HCT116 (cell line): Measurements from ENCODE around the gene CD300LB. TPM values are rescaled to one million over a fixed set of nuclear protein-coding genes. Genes with fewer than 3 reads are reported as not detected.

ENCODE experiments used
- ATAC-seq: fragments of 200-7000 bp; cut with Tn5 transposase; 2 replicates; pipeline ENCODE4 v1.9.1; 2020; ENCODE audit warnings: mild to moderate bottlenecking, moderate library complexity
- BruUV-seq: library from RNA; stranded (reverse); fragments of 400-500 nt; replicated peaks from 2 replicates; lab custom pipeline; 2021; lab: Mats Ljungman, UMichigan
- CTCF ChIA-PET: fragments of 300-600 bp; sonication (Branson Sonifier 250); formaldehyde crosslinking; loops from one replicate; lab custom pipeline; 2021; ENCODE audit warnings: antibody characterized with exemption; lab: Charles Lee
- POLR2A ChIA-PET: fragments of 300-600, 350-600 bp; sonication (Branson Sonifier 250); formaldehyde crosslinking; loops from one replicate; lab custom pipeline; 2021; ENCODE audit warnings: antibody characterized with exemption; lab: Charles Lee
- RAD21 ChIA-PET, 2 experiments: fragments of 300-600 bp; sonication (Branson Sonifier 250); formaldehyde crosslinking; loops; one replicate each; lab custom pipeline; 2023; ENCODE audit warnings: low total read pairs in 2 of 2; ENCODE audit not compliant: uncharacterized antibody in 2 of 2, unreplicated experiment in 2 of 2, low non-redundant PET in 1 of 2; lab: Charles Lee
- DNase-seq: peaks from one replicate; pipeline ENCODE4 v3.0.0-alpha.2; 2010; ENCODE audit warnings: low read depth, low spot score
- H2AFZ ChIP-seq: fragments of 200-600 bp; shearing (Covaris generic), sonication (generic); 2 replicates; pipeline ENCODE4 v1.6.1; 2017; ENCODE audit warnings: low read depth, mixed run types, mixed read lengths, antibody characterized with exemption, low read length; ENCODE audit not compliant: poor library complexity, severe bottlenecking
- H3K27ac ChIP-seq: 2 replicates; pipeline ENCODE4 v1.5.1; 2012; ENCODE audit warnings: low read depth, low read length
- H3K27me3 ChIP-seq: fragments of 200-600 bp; sonication (generic); 2 replicates; pipeline ENCODE4 v1.6.1; 2016; ENCODE audit warnings: mixed run types, low read length, mixed read lengths; ENCODE audit not compliant: insufficient read depth
- H3K36me3 ChIP-seq, 2 experiments: fragments of 200-500 bp in 1 of 2; fragments of 200-600 bp in 1 of 2; sonication (Bioruptor generic) in 1 of 2; sonication (generic) in 1 of 2; 2 replicates each; pipeline versions ENCODE4 v1.5.1 to v1.6.1; 2014 to 2016; ENCODE audit warnings: low read length in 2 of 2, inconsistent platforms in 1 of 2, mixed read lengths in 1 of 2, mixed run types in 1 of 2; ENCODE audit not compliant: insufficient read depth in 2 of 2, control insufficient read depth in 1 of 2
- H3K4me1 ChIP-seq, 2 experiments: fragments of 200-600 bp in 1 of 2; sonication (generic) in 1 of 2; 2 replicates each; pipeline versions ENCODE4 v1.5.1 to v1.6.1; 2012 to 2017; ENCODE audit warnings: low read length in 2 of 2, inconsistent platforms in 1 of 2, mild to moderate bottlenecking in 1 of 2, mixed read lengths in 1 of 2, mixed run types in 1 of 2, moderate library complexity in 1 of 2; ENCODE audit not compliant: insufficient read depth in 2 of 2, control insufficient read depth in 1 of 2
- H3K4me2 ChIP-seq: fragments of 200-600 bp; sonication (generic); 2 replicates; pipeline ENCODE4 v1.6.1; 2017; ENCODE audit warnings: mixed run types, low read length, mixed read lengths
- H3K4me3 ChIP-seq, 2 experiments: fragments of 200-600 bp in 1 of 2; sonication (generic) in 1 of 2; replicated peaks in 1 of 2; 2 replicates each; pipeline ENCODE4 v1.5.1; 2011 to 2016; ENCODE audit warnings: low read length in 2 of 2, control low read depth in 1 of 2, low read depth in 1 of 2, mild to moderate bottlenecking in 1 of 2, mixed read lengths in 1 of 2, mixed run types in 1 of 2
- H3K79me2 ChIP-seq: fragments of 200-600 bp; sonication (generic); 2 replicates; pipeline ENCODE4 v1.6.1; 2017; ENCODE audit warnings: mild to moderate bottlenecking, mixed run types, low read length, moderate library complexity, mixed read lengths; ENCODE audit not compliant: insufficient read depth
- H3K9ac ChIP-seq: fragments of 200-600 bp; sonication (generic); 2 replicates; pipeline ENCODE4 v1.6.1; 2016; ENCODE audit warnings: low read length, mixed read lengths
- H3K9me2 ChIP-seq: fragments of 200-600 bp; sonication (generic), shearing (Covaris generic); 2 replicates; pipeline ENCODE4 v1.6.1; 2017; ENCODE audit warnings: mixed run types, mild to moderate bottlenecking, moderate library complexity; ENCODE audit not compliant: insufficient read depth
- H3K9me3 ChIP-seq, 2 experiments: fragments of 200-500 bp in 1 of 2; fragments of 200-600 bp in 1 of 2; sonication (Bioruptor generic) in 1 of 2; sonication (generic) in 1 of 2; 2 replicates each; pipeline ENCODE4 v1.6.1; 2014 to 2017; ENCODE audit warnings: low read length in 2 of 2, mixed read lengths in 2 of 2, inconsistent platforms in 1 of 2, low read depth in 1 of 2, mild to moderate bottlenecking in 1 of 2, mixed run types in 1 of 2, moderate library complexity in 1 of 2; ENCODE audit not compliant: control insufficient read depth in 1 of 2, insufficient read depth in 1 of 2
- H4K20me1 ChIP-seq: fragments of 200-600 bp; sonication (generic), shearing (Covaris generic); 2 replicates; pipeline ENCODE4 v1.6.1; 2017; ENCODE audit warnings: mixed run types, mild to moderate bottlenecking, moderate library complexity; ENCODE audit not compliant: insufficient read depth
- CEBPB ChIP-seq: IDR thresholded peaks from 2 replicates; pipeline ENCODE4 v1.6.1; 2012; ENCODE audit warnings: low read depth
- EGR1 ChIP-seq: IDR thresholded peaks from 2 replicates; pipeline ENCODE4 v1.6.1; 2012; ENCODE audit warnings: low read depth
- ELF1 ChIP-seq: IDR thresholded peaks from 2 replicates; pipeline ENCODE4 v1.6.1; 2012; ENCODE audit warnings: low read depth, borderline replicate concordance
- EZH2 ChIP-seq: fragments of 200-600 bp; sonication (generic); IDR thresholded peaks from 2 replicates; pipeline ENCODE4 v1.6.1; 2017; ENCODE audit warnings: antibody characterized with exemption, mixed run types
- EZH2phosphoT487 ChIP-seq: fragments of 200-600 bp; IDR thresholded peaks from 2 replicates; pipeline ENCODE4 v1.6.1; 2018; ENCODE audit warnings: antibody characterized with exemption, borderline replicate concordance
- JUND ChIP-seq: IDR thresholded peaks from 2 replicates; pipeline ENCODE4 v1.6.1; 2012
- POLR2A ChIP-seq: IDR thresholded peaks from 2 replicates; pipeline ENCODE4 v1.7.0; 2011; ENCODE audit warnings: borderline replicate concordance; ENCODE audit not compliant: insufficient read depth, insufficient read length; ENCODE audit errors: extremely low read depth
- POLR2AphosphoS5 ChIP-seq: IDR thresholded peaks from 2 replicates; pipeline ENCODE4 v1.6.1; 2011; ENCODE audit warnings: mild to moderate bottlenecking, low read depth, low read length, moderate library complexity
- SIN3A ChIP-seq: IDR thresholded peaks from 2 replicates; pipeline ENCODE4 v1.6.1; 2012; ENCODE audit warnings: low read depth
- SRF ChIP-seq: IDR thresholded peaks from 2 replicates; pipeline ENCODE4 v1.6.1; 2012; ENCODE audit warnings: low read depth
- TCF7L2 ChIP-seq: IDR thresholded peaks from 2 replicates; pipeline ENCODE4 v1.7.0; 2011; ENCODE audit warnings: borderline replicate concordance, inconsistent platforms; ENCODE audit not compliant: insufficient read depth, insufficient read length; ENCODE audit errors: extremely low read depth
- ZNF274 ChIP-seq: fragments of 200-500 bp; sonication (Bioruptor generic); IDR thresholded peaks from 2 replicates; pipeline ENCODE4 v1.6.1; 2014; ENCODE audit warnings: mild to moderate bottlenecking, low read depth, low read length, inconsistent platforms
- intact Hi-C: fragments of 100-400 bp; cut with micrococcal nuclease; formaldehyde crosslinking; loops from 2 replicates; pipeline ENCODE4 v1.10.0; 2022
- total RNA-seq: library from RNA; stranded (reverse); gene quantifications from one replicate; pipeline ENCODE4 v1.2.1, GENCODE V29; 2021; ENCODE audit not compliant: unreplicated experiment
- TF ChIP-seq, protein P1 (sequence below): IDR thresholded peaks from 2 replicates; pipeline ENCODE4 v1.6.1; 2011; ENCODE audit warnings: mild to moderate bottlenecking, low read length, moderate library complexity; ENCODE audit not compliant: insufficient replicate concordance; ENCODE audit errors: extremely low read depth

Gene CD300LB
- total RNA-seq, 1 experiment from 2014 or later = not detected

DNA sequence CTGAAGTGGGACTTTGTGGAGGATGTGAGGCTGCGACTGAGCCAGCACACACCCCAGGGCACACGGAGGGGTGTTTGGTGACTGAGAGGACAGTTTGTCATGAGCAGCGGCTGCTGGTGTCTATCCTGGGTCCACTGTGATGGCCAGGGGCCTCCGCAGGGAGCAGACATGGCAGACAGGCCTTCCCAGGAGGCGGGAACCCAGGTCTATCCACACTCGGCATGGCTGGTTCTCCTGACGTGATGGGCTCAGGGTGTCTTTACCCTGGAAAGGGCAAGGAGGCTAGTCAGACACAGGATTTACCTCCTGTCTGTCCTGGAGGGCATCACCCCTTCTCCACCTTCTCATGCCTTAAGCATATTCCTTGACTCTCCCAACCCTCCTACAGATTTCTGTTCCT, 15.3 kb upstream of the CD300LB start:
- Histone ChIP-seq H3K4me2 (no peak overlapping the region), H2AFZ (no peak overlapping the region), H3K9me3 (no peaks in the 10 kb centered on the region), H3K36me3 (no peaks in the 10 kb centered on the region), H3K9ac (no peak overlapping the region), H3K4me1 (peaks cover 0 to 5% of the 10 kb centered on the region in 2 experiments; a peak in 1 of 4 replicates), H3K79me2 (no peaks in the 10 kb centered on the region), H4K20me1 (no peaks in the 10 kb centered on the region), H3K4me3 (no peak overlapping the region), H3K9me2 (no peaks in the 10 kb centered on the region), H3K27ac (no peak overlapping the region), H3K27me3 (no peaks in the 10 kb centered on the region)
- DNase-seq = no peak
- no peak for TF ChIP-seq SRF
- TF ChIP-seq EZH2 = no peak
- no peak for TF ChIP-seq ZNF274
- no peak for TF ChIP-seq EGR1
- no peak for TF ChIP-seq POLR2AphosphoS5
- no peak for TF ChIP-seq ELF1
- no peak for TF ChIP-seq SIN3A
- TF ChIP-seq CEBPB = no peak
- no peak for TF ChIP-seq EZH2phosphoT487
- TF ChIP-seq TCF7L2 = no peak
- no peak for TF ChIP-seq POLR2A
- TF ChIP-seq, protein P1, sequence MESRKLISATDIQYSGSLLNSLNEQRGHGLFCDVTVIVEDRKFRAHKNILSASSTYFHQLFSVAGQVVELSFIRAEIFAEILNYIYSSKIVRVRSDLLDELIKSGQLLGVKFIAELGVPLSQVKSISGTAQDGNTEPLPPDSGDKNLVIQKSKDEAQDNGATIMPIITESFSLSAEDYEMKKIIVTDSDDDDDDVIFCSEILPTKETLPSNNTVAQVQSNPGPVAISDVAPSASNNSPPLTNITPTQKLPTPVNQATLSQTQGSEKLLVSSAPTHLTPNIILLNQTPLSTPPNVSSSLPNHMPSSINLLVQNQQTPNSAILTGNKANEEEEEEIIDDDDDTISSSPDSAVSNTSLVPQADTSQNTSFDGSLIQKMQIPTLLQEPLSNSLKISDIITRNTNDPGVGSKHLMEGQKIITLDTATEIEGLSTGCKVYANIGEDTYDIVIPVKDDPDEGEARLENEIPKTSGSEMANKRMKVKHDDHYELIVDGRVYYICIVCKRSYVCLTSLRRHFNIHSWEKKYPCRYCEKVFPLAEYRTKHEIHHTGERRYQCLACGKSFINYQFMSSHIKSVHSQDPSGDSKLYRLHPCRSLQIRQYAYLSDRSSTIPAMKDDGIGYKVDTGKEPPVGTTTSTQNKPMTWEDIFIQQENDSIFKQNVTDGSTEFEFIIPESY = no peak
- TF ChIP-seq JUND = no peak
- ChIA-PET POLR2A (no interaction called here), CTCF (no interaction called here), RAD21 (no interaction called here)
- no peak for ATAC-seq
- no TSS peak for BruUV-seq
- intact Hi-C loops = no loop called here
